Measurements from ENCODE around the gene PSMD13.

PSMD13 gene

GRCh38 chr11:253160-253885, 16.5 kb downstream of the PSMD13 start:
- no peaks in the 10 kb centered on the region; the same call in 1 of the 2 replicates for H3F3A ChIP-seq (ENCODE audit: insufficient read depth, low read length)
- no peaks in the 10 kb centered on the region for H3K27me3 ChIP-seq (replicated peaks; ENCODE audit: insufficient read depth, low read length)
- no peak overlapping the region for H3K27ac ChIP-seq (ENCODE audit: low read length)
- H3K9me2 ChIP-seq (replicated peaks; ENCODE audit: insufficient read depth, low read length), result no peaks in the 10 kb centered on the region
- H3K4me3 ChIP-seq (ENCODE audit: low read length), result no peak overlapping the region
- TF ChIP-seq EZH2 (optimal IDR thresholded peaks at IDR 0.05; ENCODE audit: low read depth, low read length) (no peak), EZH2phosphoT487 (IDR thresholded peaks at IDR 0.05; ENCODE audit: low read length) (no peak)
- TF ChIP-seq, protein P1, sequence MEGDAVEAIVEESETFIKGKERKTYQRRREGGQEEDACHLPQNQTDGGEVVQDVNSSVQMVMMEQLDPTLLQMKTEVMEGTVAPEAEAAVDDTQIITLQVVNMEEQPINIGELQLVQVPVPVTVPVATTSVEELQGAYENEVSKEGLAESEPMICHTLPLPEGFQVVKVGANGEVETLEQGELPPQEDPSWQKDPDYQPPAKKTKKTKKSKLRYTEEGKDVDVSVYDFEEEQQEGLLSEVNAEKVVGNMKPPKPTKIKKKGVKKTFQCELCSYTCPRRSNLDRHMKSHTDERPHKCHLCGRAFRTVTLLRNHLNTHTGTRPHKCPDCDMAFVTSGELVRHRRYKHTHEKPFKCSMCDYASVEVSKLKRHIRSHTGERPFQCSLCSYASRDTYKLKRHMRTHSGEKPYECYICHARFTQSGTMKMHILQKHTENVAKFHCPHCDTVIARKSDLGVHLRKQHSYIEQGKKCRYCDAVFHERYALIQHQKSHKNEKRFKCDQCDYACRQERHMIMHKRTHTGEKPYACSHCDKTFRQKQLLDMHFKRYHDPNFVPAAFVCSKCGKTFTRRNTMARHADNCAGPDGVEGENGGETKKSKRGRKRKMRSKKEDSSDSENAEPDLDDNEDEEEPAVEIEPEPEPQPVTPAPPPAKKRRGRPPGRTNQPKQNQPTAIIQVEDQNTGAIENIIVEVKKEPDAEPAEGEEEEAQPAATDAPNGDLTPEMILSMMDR (IDR thresholded peaks at IDR 0.05; ENCODE audit: low read length), result no peak
- no peak for DNase-seq
- no peaks in the 10 kb centered on the region for H3K4me1 ChIP-seq (ENCODE audit: low read length)
- H3K79me2 ChIP-seq (ENCODE audit: low read length), result no peaks in the 10 kb centered on the region
- H4K20me1 ChIP-seq (ENCODE audit: insufficient read depth, low read length), result no peaks in the 10 kb centered on the region
- H3K9me3 ChIP-seq (replicated peaks; ENCODE audit: insufficient read depth, low read length), result no peaks in the 10 kb centered on the region
- no peak overlapping the region for H2AFZ ChIP-seq (ENCODE audit: low read length)
- H3K36me3 ChIP-seq (replicated peaks; ENCODE audit: insufficient read depth, low read length), result 0 out of 2 replicates have a peak, but pooled peaks cover 7% of the 10 kb centered on the region
- H3K4me2 ChIP-seq (ENCODE audit: low read depth, low read length), result no peak overlapping the region
- H3K9ac ChIP-seq (ENCODE audit: low read length), result no peak overlapping the region

DNA sequence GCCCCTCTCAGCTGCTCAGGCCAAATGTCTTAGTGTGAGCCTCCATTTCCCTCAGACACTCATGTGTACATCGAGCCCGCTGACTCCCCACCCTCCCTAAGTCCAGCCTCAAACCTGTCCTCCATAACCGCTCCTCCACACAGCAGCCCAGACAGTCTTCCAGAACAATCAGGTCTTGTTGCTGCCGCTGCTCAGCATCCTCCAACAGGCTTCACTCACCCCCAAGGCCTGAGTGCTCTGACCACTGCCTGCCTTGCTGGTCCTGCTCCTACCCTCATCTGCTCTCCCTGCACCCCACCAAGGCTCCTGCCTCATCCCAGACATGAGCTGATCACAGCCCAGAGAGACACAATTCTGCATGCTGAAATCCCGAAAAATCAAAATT, 17.1 kb downstream of the PSMD13 start:
- TF ChIP-seq EZH2 (optimal IDR thresholded peaks at IDR 0.05; ENCODE audit: low read depth, low read length) (no peak), EZH2phosphoT487 (IDR thresholded peaks at IDR 0.05; ENCODE audit: low read length) (no peak)
- TF ChIP-seq, protein P1 (IDR thresholded peaks at IDR 0.05; ENCODE audit: low read length), result no peak
- no peak overlapping the region for H2AFZ ChIP-seq (ENCODE audit: low read length)
- no peak overlapping the region for H3K4me2 ChIP-seq (ENCODE audit: low read depth, low read length)
- H3K79me2 ChIP-seq (ENCODE audit: low read length), result no peaks in the 10 kb centered on the region
- 0 out of 2 replicates have a peak, but pooled peaks cover 3% of the 10 kb centered on the region for H3K36me3 ChIP-seq (replicated peaks; ENCODE audit: insufficient read depth, low read length)
- no peaks in the 10 kb centered on the region; the same call in 1 of the 2 replicates for H3F3A ChIP-seq (ENCODE audit: insufficient read depth, low read length)
- H3K9me2 ChIP-seq (replicated peaks; ENCODE audit: insufficient read depth, low read length), result no peaks in the 10 kb centered on the region
- H4K20me1 ChIP-seq (ENCODE audit: insufficient read depth, low read length), result no peaks in the 10 kb centered on the region
- H3K4me1 ChIP-seq (ENCODE audit: low read length), result no peaks in the 10 kb centered on the region
- no peaks in the 10 kb centered on the region for H3K27me3 ChIP-seq (replicated peaks; ENCODE audit: insufficient read depth, low read length)
- H3K4me3 ChIP-seq (ENCODE audit: low read length), result no peak overlapping the region
- H3K9ac ChIP-seq (ENCODE audit: low read length), result no peak overlapping the region
- no peaks in the 10 kb centered on the region for H3K9me3 ChIP-seq (replicated peaks; ENCODE audit: insufficient read depth, low read length)
- no peak for DNase-seq
- H3K27ac ChIP-seq (ENCODE audit: low read length), result no peak overlapping the region

DNA sequence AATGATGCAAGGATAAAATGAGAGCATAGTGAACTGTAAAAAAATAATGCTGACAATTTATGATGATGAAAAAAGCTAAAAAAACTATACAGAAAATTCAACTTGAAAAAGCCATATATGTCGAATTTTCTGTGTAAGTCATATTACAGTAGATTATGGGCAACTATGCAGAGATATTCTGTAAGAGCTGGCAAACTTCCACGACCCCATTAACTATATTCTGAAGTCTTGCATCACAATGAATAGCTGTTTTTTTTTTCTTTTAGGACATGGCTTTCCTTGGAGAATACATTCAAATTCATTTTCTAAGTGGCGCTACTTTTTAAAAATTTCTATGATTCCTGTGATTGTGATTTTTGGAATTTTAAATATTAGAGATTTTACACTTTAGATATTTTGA, 18.4 kb downstream of the PSMD13 start:
- no peak overlapping the region for H3K27ac ChIP-seq (ENCODE audit: low read length)
- no peaks in the 10 kb centered on the region for H3K36me3 ChIP-seq (replicated peaks; ENCODE audit: insufficient read depth, low read length)
- no peaks in the 10 kb centered on the region for H3K9me3 ChIP-seq (replicated peaks; ENCODE audit: insufficient read depth, low read length)
- TF ChIP-seq EZH2phosphoT487 (IDR thresholded peaks at IDR 0.05; ENCODE audit: low read length) (no peak), EZH2 (optimal IDR thresholded peaks at IDR 0.05; ENCODE audit: low read depth, low read length) (no peak)
- TF ChIP-seq, protein P1 (IDR thresholded peaks at IDR 0.05; ENCODE audit: low read length), result no peak
- no peak for DNase-seq
- no peaks in the 10 kb centered on the region for H3K4me1 ChIP-seq (ENCODE audit: low read length)
- H3K4me2 ChIP-seq (ENCODE audit: low read depth, low read length), result no peak overlapping the region
- no peak overlapping the region for H2AFZ ChIP-seq (ENCODE audit: low read length)
- H4K20me1 ChIP-seq (ENCODE audit: insufficient read depth, low read length), result no peaks in the 10 kb centered on the region
- no peaks in the 10 kb centered on the region for H3K79me2 ChIP-seq (ENCODE audit: low read length)
- no peaks in the 10 kb centered on the region for H3K9me2 ChIP-seq (replicated peaks; ENCODE audit: insufficient read depth, low read length)
- no peaks in the 10 kb centered on the region for H3F3A ChIP-seq (ENCODE audit: insufficient read depth, low read length)
- H3K4me3 ChIP-seq (ENCODE audit: low read length), result no peak overlapping the region
- no peaks in the 10 kb centered on the region for H3K27me3 ChIP-seq (replicated peaks; ENCODE audit: insufficient read depth, low read length)
- H3K9ac ChIP-seq (ENCODE audit: low read length), result no peak overlapping the region

Data from MM.1S (cell line).